Kidney (tissue), 14 donors: ENCODE results near the gene SLC37A2. TPM values are rescaled to one million over a fixed set of nuclear protein-coding genes. Genes with fewer than 3 reads are reported as not detected.

Experiments used
- DNase-seq, 5 donors: peaks; one replicate each; pipeline ENCODE4 v3.0.0-alpha.2; 2013 to 2020
- FAIRE-seq: peaks from 2 replicates; lab custom pipeline; 2012; peaks lifted over from hg19 to GRCh38; lab: Jason Lieb, UNC
- H3K27ac ChIP-seq, 2 donors: one replicate each; pipeline ENCODE4 v1.7.0; 2013; ENCODE audit warnings: low read depth in 2 of 2, low read length in 2 of 2, inconsistent platforms in 1 of 2
- H3K27me3 ChIP-seq: one replicate; pipeline ENCODE4 v1.7.1; 2013; ENCODE audit warnings: low read length, inconsistent platforms; ENCODE audit not compliant: control insufficient read depth, insufficient read depth
- H3K36me3 ChIP-seq, 3 donors: one replicate each; pipeline versions ENCODE4 v1.7.0 to v1.7.1; 2013; ENCODE audit warnings: low read length in 3 of 3, control low read depth in 1 of 3, inconsistent platforms in 1 of 3; ENCODE audit not compliant: insufficient read depth in 3 of 3, control insufficient read depth in 2 of 3
- H3K4me1 ChIP-seq, 3 donors: one replicate each; pipeline versions ENCODE4 v1.7.0 to v1.7.1; 2013; ENCODE audit warnings: low read length in 3 of 3, inconsistent platforms in 1 of 3, low read depth in 1 of 3; ENCODE audit not compliant: control insufficient read depth in 2 of 3, insufficient read depth in 2 of 3
- H3K4me3 ChIP-seq, 3 donors: one replicate each; pipeline versions ENCODE4 v1.7.0 to v1.8.1; 2013; ENCODE audit warnings: low read length in 3 of 3, control low read depth in 1 of 3, inconsistent platforms in 1 of 3
- H3K9ac ChIP-seq, 3 donors: one replicate each; pipeline versions ENCODE4 v1.7.0 to v1.7.1; 2013; ENCODE audit warnings: low read length in 3 of 3, control low read depth in 1 of 3, inconsistent platforms in 1 of 3
- H3K9me3 ChIP-seq, 3 donors: one replicate each; pipeline versions ENCODE4 v1.7.0 to v1.7.1; 2013; ENCODE audit warnings: low read length in 3 of 3, control low read depth in 1 of 3, inconsistent platforms in 1 of 3; ENCODE audit not compliant: control insufficient read depth in 2 of 3, insufficient read depth in 1 of 3
- intact Hi-C: fragments of 100-400 bp; cut with DNase I; formaldehyde crosslinking; loops from one replicate; pipeline ENCODE4 v1.11.1; 2022
- polyA plus RNA-seq: library from polyadenylated mRNA; stranded (reverse); fragments of 350-450 nt; fragmentation: Illumina TruSeq; extraction: RNeasy Lipid Tissue Mini Kit (QIAGEN cat#74804); gene quantifications from one replicate; pipeline ENCODE4 v1.2.3, GENCODE V29; 2014; ENCODE audit warnings: low read depth, low replicate concordance; ENCODE audit not compliant: insufficient read depth
- total RNA-seq: library from RNA; stranded (reverse); fragmentation: NEBNext Ultra II Directional; extraction: Animal tissue kit (Norgen Biotek cat#: 25700); gene quantifications from one replicate; pipeline ENCODE4 v1.2.1, GENCODE V29; 2021
- TF ChIP-seq, protein P1 (sequence below): IDR thresholded peaks from 3 replicates; pipeline ENCODE4 v1.5.1; 2012; ENCODE audit warnings: mild to moderate bottlenecking, moderate library complexity, borderline replicate concordance; ENCODE audit not compliant: insufficient read depth; ENCODE audit errors: extremely low read depth
- donor health status: control.
- donor health status: control.
- donor health status: control.
- donor health status: control.
- donor health status: control.
- donor health status: DM: yes; HTN: yes; CAD: no.
- donor health status: Normal renal cell carcinoma (clear cell type).

The SLC37A2 gene
- total and polyA plus RNA-seq, 2 donors from 2014 or later = 0.82 to 6.1 TPM

DNA sequence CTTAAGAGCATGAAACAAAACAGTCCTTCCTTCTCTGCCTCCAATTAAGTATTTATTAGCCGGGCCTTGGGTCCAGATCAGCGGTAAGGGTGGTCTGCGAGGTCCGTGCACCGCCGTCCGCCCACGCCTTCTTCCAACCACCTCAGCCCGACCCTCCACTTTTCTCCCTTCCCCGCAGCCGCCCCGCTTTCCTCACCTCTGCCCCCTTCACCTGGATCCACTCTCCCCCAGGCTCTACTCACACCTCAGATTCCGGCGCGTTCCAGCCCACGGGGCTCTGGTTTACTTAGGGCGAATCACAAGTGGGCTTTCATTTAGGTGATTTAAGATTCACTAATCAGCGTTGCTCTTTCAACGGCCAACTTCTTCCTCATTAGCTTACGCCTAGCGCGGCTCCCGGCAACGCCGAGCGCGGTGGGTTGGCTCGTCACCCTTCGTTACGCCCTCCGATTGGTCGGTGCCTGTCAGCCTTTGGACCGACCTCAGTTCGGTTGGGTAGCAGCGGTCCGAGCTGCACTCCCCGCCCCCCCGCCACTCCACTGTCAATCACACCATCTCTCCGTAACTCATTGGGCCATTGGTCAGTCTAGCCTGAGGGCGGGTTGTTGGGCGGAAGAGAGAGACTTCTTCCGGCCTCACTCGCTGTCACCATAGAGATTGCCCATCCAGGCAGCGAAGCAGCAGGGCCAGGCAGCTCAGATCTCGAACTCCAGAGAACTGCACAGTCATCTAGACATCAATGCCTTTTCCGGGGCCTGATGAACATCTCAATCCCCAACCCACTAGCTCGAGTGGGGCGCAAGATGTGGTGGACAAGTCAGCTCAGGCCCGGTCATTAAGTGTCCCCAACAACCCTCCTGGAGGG, 48.5 kb downstream of the SLC37A2 start, which contains the start of gene TMEM218:
TSS of gene TMEM218 (minus strand) at position 284 of the 865 bp plus-strand sequence. CDS start 9,385 bp downstream, outside the sequence.
- FAIRE-seq (peak; percentile 99), DNase-seq (peak; percentile 99 to 100 (median 99))
- peak within 1 kb of the TSS; percentile 82 to 94 (median 85) for H3K4me3 ChIP-seq
- peak within 1 kb of the TSS; percentile 59 to 74 for H3K27ac ChIP-seq
- H3K27me3 ChIP-seq = no peaks in the 10 kb centered on the region
- H3K36me3 ChIP-seq = no peaks in the 10 kb centered on the region
- peaks cover 0 to 6% (median 6%) of the 10 kb centered on the region in 3 donors for H3K4me1 ChIP-seq
- peak within 1 kb of the TSS; percentile 71 to 89 (median 85) for H3K9ac ChIP-seq
- TF ChIP-seq, protein P1, sequence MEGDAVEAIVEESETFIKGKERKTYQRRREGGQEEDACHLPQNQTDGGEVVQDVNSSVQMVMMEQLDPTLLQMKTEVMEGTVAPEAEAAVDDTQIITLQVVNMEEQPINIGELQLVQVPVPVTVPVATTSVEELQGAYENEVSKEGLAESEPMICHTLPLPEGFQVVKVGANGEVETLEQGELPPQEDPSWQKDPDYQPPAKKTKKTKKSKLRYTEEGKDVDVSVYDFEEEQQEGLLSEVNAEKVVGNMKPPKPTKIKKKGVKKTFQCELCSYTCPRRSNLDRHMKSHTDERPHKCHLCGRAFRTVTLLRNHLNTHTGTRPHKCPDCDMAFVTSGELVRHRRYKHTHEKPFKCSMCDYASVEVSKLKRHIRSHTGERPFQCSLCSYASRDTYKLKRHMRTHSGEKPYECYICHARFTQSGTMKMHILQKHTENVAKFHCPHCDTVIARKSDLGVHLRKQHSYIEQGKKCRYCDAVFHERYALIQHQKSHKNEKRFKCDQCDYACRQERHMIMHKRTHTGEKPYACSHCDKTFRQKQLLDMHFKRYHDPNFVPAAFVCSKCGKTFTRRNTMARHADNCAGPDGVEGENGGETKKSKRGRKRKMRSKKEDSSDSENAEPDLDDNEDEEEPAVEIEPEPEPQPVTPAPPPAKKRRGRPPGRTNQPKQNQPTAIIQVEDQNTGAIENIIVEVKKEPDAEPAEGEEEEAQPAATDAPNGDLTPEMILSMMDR = no peak
- H3K9me3 ChIP-seq = no peaks in the 10 kb centered on the region
- intact Hi-C loops = no loop called here

DNA sequence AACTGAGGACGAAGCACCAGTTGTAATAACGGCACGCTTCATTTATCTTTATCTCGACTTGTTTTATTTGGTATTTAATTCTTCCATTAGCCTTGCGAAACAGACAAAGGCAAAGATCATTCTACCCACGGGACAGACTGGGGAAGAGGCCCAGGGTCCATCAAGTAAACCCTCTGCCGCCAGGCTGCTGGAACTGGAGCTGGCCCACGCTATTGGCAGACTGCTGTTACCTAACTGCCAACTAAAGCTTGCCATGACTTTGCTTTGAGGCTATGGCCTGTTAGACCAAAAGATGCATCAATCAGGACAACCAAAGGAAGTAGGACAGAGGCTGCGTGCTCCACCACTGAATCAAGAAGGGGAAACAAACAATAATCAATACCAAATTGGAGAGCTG, 49.1 kb downstream of the SLC37A2 start:
- intact Hi-C loops = no loop called here
- Histone ChIP-seq H3K27ac (no peak overlapping the region), H3K4me3 (peak overlapping the region; percentile 69 to 85 (median 69)), H3K36me3 (no peaks in the 10 kb centered on the region), H3K9ac (peak overlapping the region in 2 of 3 donors; percentile 31 to 34), H3K4me1 (peaks cover 0 to 6% (median 6%) of the 10 kb centered on the region in 3 donors), H3K27me3 (no peaks in the 10 kb centered on the region), H3K9me3 (no peaks in the 10 kb centered on the region)
- no peak for DNase-seq
- TF ChIP-seq, protein P1 = no peak
- FAIRE-seq = no peak

DNA sequence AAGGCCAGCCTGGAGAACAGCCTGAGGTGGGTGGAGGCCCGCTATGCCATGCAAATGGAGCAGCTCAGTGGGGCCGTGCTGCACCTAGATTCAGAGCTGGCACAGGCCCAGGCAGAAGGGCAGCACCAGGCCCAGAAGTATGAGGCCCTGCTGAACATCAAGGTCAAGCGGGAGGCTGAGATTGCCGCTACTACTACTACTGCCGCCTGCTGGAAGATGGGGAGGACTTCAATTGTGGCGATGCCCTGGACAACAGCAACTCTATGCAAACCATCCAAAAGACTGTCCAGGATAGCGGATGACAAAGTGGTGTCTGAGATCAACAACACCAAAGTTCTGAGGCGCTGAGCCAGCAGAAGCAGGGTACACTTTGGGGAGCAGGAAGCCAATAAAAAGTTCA, 51.4 kb downstream of the SLC37A2 start:
- H3K9me3 ChIP-seq = no peaks in the 10 kb centered on the region
- no peak for DNase-seq
- H3K36me3 ChIP-seq = no peaks in the 10 kb centered on the region
- H3K27me3 ChIP-seq = no peaks in the 10 kb centered on the region
- no peak overlapping the region for H3K4me3 ChIP-seq
- peaks cover 0 to 6% (median 6%) of the 10 kb centered on the region in 3 donors for H3K4me1 ChIP-seq
- TF ChIP-seq, protein P1 = no peak
- H3K27ac ChIP-seq = no peak overlapping the region
- intact Hi-C loops = no loop called here
- FAIRE-seq = no peak
- no peak overlapping the region for H3K9ac ChIP-seq
